ENCODE measurements around the gene VSIR. TPM values are rescaled to one million over a fixed set of nuclear protein-coding genes. Genes with fewer than 3 reads are reported as not detected.

The VSIR gene
- polyA plus RNA-seq, 1 of the 3 experiments (the other 2 are of a cell fraction) = 11.3 TPM

DNA sequence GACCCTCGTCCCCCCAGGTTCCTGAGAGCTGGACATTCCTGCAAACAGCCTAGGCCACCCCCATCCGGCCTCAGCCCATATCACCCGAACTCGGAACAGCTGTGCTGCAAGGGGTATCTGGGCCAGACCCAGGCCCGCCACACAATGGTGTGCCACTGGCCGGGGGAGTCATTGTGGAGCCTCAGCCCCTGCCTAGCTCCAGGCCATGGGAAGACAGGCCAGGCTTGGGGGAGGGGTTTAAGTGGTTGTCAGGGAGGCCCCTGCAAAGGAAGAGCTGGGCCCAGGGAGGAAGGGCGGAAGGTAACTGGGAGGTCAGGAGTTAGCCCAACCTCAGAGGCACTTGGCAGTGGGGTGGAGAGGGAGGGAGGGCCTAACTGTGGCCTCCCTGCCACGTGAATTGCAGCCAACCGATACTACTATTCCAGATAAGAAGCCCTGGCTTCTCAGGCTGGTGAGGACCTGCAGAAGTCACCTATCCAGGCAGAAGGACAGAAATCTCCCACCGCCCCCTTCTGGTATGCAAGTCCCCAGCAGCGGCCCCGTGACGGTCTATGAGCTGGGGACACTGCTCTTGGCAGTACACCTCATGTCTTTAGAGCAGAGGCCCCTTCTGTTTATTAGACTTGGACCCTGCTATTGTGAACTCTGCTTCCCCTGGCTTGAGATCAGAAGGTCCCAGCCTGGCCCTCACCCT, 26.8 kb downstream of the VSIR start:
- Histone ChIP-seq H3K36me3 (replicated peaks in 1 of 2; ENCODE audit: control insufficient read depth in 1 of 2, insufficient read depth in 2 of 2, low read length in 1 of 2) (no peaks in the 10 kb centered on the region), H3K4me2 (no peak overlapping the region), H3K27me3 (ENCODE audit: insufficient read depth) (no peaks in the 10 kb centered on the region), H3K9me2 (no peaks in the 10 kb centered on the region), H3K4me3 (ENCODE audit: low read depth in 2 of 2, low read length in 1 of 2) (no peak overlapping the region), H3K79me2 (ENCODE audit: insufficient read depth) (no peaks in the 10 kb centered on the region), H3K9me3 (no peaks in the 10 kb centered on the region), H3K4me1 (ENCODE audit: control insufficient read depth in 1 of 2, insufficient read depth in 2 of 2, low read depth in 1 of 2, low read length in 1 of 2) (peaks cover 0 to 20% of the 10 kb centered on the region in 2 experiments; a peak in 1 of 4 replicates), H2AFZ (ENCODE audit: low read depth) (no peak overlapping the region), H3K9ac (no peak overlapping the region), H3K27ac (ENCODE audit: low read depth in 2 of 2, low read length in 1 of 2) (no peak overlapping the region; a peak in 1 of 4 replicates), H4K20me1 (ENCODE audit: insufficient read depth) (no peaks in the 10 kb centered on the region), H3F3A (replicated peaks; ENCODE audit: insufficient read depth) (no peaks in the 10 kb centered on the region)
- TF ChIP-seq FOXM1 (IDR thresholded peaks at IDR 0.05; ENCODE audit: low read depth) (no peak), RXRA (IDR thresholded peaks at IDR 0.05; ENCODE audit: borderline replicate concordance, low read depth) (no peak), ELF1 (IDR thresholded peaks at IDR 0.05) (no peak), EZH2phosphoT487 (IDR thresholded peaks at IDR 0.05; ENCODE audit: borderline replicate concordance, low read depth) (no peak), EP300 (IDR thresholded peaks at IDR 0.05; ENCODE audit: borderline replicate concordance in 1 of 2, low read depth in 1 of 2, low read length in 1 of 2) (no peak), FOXJ3 (CRISPR knock-in tag; IDR thresholded peaks at IDR 0.05) (no peak), CHD2 (IDR thresholded peaks at IDR 0.05; ENCODE audit: low read length, partially characterized antibody) (no peak), TCF12 (IDR thresholded peaks at IDR 0.05) (no peak), JUND (IDR thresholded peaks at IDR 0.05) (no peak), GABPA (IDR thresholded peaks at IDR 0.05; ENCODE audit: low read depth) (no peak), YY1 (IDR thresholded peaks at IDR 0.05; ENCODE audit: low read depth) (no peak), NFIC (IDR thresholded peaks at IDR 0.05; ENCODE audit: borderline replicate concordance) (no peak)
- TF ChIP-seq, protein P1, sequence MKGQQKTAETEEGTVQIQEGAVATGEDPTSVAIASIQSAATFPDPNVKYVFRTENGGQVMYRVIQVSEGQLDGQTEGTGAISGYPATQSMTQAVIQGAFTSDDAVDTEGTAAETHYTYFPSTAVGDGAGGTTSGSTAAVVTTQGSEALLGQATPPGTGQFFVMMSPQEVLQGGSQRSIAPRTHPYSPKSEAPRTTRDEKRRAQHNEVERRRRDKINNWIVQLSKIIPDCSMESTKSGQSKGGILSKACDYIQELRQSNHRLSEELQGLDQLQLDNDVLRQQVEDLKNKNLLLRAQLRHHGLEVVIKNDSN (IDR thresholded peaks at IDR 0.05; ENCODE audit: borderline replicate concordance, low read depth) = no peak
- TF ChIP-seq, protein P2, sequence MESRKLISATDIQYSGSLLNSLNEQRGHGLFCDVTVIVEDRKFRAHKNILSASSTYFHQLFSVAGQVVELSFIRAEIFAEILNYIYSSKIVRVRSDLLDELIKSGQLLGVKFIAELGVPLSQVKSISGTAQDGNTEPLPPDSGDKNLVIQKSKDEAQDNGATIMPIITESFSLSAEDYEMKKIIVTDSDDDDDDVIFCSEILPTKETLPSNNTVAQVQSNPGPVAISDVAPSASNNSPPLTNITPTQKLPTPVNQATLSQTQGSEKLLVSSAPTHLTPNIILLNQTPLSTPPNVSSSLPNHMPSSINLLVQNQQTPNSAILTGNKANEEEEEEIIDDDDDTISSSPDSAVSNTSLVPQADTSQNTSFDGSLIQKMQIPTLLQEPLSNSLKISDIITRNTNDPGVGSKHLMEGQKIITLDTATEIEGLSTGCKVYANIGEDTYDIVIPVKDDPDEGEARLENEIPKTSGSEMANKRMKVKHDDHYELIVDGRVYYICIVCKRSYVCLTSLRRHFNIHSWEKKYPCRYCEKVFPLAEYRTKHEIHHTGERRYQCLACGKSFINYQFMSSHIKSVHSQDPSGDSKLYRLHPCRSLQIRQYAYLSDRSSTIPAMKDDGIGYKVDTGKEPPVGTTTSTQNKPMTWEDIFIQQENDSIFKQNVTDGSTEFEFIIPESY (IDR thresholded peaks at IDR 0.05; ENCODE audit: borderline replicate concordance, low read depth) = no peak
- ChIA-PET POLR2A (no interaction called here), CTCF (interaction anchor here (0.7 to 1.7 kb wide), 8 partner anchors 8 to 138 kb away, joined by 3 to 8 read pairs (median 3); partner anchors contain the start of gene VSIR)
- 92% methylated on average over 11 of the region's 13 CpGs for WGBS (ENCODE audit: low lambda C conversion rate)
- peak; percentile 51 for DNase-seq

DNA sequence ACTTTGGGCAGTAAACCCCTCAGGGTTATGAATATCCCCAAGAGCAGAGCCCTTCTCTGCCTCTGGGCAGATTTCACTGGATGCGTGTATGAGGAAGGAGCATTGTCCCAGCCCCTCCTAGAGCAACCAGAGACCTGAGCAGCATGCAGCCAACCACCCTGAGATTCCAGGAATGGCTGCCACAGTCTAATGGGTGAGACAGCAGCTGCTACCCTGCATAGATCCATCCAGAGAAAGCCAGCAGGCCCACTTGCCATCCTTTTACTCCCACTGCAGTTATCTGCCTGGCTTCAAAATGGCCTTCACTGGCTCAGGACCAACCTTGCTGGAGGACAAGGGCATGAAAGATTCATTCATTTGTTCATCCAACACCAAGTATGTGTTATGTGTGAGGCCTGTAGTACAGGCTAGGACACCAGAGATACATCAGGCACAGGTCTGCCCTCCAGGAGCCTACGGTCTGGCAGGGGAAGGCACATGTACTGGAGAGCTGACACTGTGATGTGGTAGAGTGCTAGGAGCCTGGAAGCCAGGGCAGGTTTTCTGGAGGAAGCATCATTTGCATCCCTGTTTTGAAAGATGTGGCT, 27.6 kb downstream of the VSIR start:
- H3K9ac ChIP-seq = no peak overlapping the region
- WGBS (ENCODE audit: low lambda C conversion rate) = 74% methylated on average over 2 of the region's 2 CpGs
- no peaks in the 10 kb centered on the region for H3K36me3 ChIP-seq (replicated peaks in 1 of 2; ENCODE audit: control insufficient read depth in 1 of 2, insufficient read depth in 2 of 2, low read length in 1 of 2)
- POLR2A ChIA-PET = no interaction called here
- H3K4me2 ChIP-seq = no peak overlapping the region
- no peaks in the 10 kb centered on the region for H3F3A ChIP-seq (replicated peaks; ENCODE audit: insufficient read depth)
- no peaks in the 10 kb centered on the region for H3K27me3 ChIP-seq (ENCODE audit: insufficient read depth)
- no peak overlapping the region for H3K4me3 ChIP-seq (ENCODE audit: low read depth in 2 of 2, low read length in 1 of 2)
- no peaks in the 10 kb centered on the region for H4K20me1 ChIP-seq (ENCODE audit: insufficient read depth)
- H3K9me3 ChIP-seq = no peaks in the 10 kb centered on the region
- CTCF ChIA-PET = interaction anchor here (0.6 to 1.7 kb wide), 7 partner anchors 9 to 1998 kb away, joined by 3 to 8 read pairs (median 3); partner anchors contain the start of gene VSIR
- no peaks in the 10 kb centered on the region for H3K9me2 ChIP-seq
- H3K4me1 ChIP-seq (ENCODE audit: control insufficient read depth in 1 of 2, insufficient read depth in 2 of 2, low read depth in 1 of 2, low read length in 1 of 2) = peaks cover 0 to 20% of the 10 kb centered on the region in 2 experiments; a peak in 1 of 4 replicates
- H3K79me2 ChIP-seq (ENCODE audit: insufficient read depth) = no peaks in the 10 kb centered on the region
- DNase-seq = no peak
- no peak overlapping the region for H3K27ac ChIP-seq (ENCODE audit: low read depth in 2 of 2, low read length in 1 of 2)
- H2AFZ ChIP-seq (ENCODE audit: low read depth) = no peak overlapping the region
- TF ChIP-seq RAD21 (IDR thresholded peaks at IDR 0.05; ENCODE audit: low read length) (no peak), FOSL2 (IDR thresholded peaks at IDR 0.05; ENCODE audit: borderline replicate concordance, low read depth) (no peak), JUND (IDR thresholded peaks at IDR 0.05) (no peak)
- TF ChIP-seq, protein P3, sequence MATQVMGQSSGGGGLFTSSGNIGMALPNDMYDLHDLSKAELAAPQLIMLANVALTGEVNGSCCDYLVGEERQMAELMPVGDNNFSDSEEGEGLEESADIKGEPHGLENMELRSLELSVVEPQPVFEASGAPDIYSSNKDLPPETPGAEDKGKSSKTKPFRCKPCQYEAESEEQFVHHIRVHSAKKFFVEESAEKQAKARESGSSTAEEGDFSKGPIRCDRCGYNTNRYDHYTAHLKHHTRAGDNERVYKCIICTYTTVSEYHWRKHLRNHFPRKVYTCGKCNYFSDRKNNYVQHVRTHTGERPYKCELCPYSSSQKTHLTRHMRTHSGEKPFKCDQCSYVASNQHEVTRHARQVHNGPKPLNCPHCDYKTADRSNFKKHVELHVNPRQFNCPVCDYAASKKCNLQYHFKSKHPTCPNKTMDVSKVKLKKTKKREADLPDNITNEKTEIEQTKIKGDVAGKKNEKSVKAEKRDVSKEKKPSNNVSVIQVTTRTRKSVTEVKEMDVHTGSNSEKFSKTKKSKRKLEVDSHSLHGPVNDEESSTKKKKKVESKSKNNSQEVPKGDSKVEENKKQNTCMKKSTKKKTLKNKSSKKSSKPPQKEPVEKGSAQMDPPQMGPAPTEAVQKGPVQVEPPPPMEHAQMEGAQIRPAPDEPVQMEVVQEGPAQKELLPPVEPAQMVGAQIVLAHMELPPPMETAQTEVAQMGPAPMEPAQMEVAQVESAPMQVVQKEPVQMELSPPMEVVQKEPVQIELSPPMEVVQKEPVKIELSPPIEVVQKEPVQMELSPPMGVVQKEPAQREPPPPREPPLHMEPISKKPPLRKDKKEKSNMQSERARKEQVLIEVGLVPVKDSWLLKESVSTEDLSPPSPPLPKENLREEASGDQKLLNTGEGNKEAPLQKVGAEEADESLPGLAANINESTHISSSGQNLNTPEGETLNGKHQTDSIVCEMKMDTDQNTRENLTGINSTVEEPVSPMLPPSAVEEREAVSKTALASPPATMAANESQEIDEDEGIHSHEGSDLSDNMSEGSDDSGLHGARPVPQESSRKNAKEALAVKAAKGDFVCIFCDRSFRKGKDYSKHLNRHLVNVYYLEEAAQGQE (IDR thresholded peaks at IDR 0.05; ENCODE audit: low read depth, low read length) = no peak
- TF ChIP-seq, protein P4, sequence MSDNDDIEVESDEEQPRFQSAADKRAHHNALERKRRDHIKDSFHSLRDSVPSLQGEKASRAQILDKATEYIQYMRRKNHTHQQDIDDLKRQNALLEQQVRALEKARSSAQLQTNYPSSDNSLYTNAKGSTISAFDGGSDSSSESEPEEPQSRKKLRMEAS (IDR thresholded peaks at IDR 0.05; ENCODE audit: low read depth) = no peak
- TF ChIP-seq, protein P2 (IDR thresholded peaks at IDR 0.05; ENCODE audit: borderline replicate concordance, low read depth) = no peak
